ENCODE data around the gene C19orf25.

C19orf25 gene

GRCh38 chr19:1494115-1494815 lies 15.2 kb upstream of the C19orf25 start:
- Histone ChIP-seq H3K36me3 (ENCODE audit: control insufficient read depth, insufficient read depth, low read length) (no peaks in the 10 kb centered on the region), H3K27ac (ENCODE audit: low read depth, low read length) (no peak overlapping the region), H3K9me3 (ENCODE audit: control insufficient read depth, insufficient read depth, low read depth, low read length) (no peaks in the 10 kb centered on the region), H3K27me3 (ENCODE audit: control insufficient read depth, insufficient read depth, low read length) (peaks cover 43% of the 10 kb centered on the region), H3K4me1 (ENCODE audit: control insufficient read depth, insufficient read depth, low read length) (peaks cover 4% of the 10 kb centered on the region; the same call in 1 of the 2 replicates), H3K9ac (ENCODE audit: low read length) (no peak overlapping the region), H3K4me3 (ENCODE audit: low read depth, low read length) (no peak overlapping the region)

GRCh38 chr19:1492474-1493006 lies 13.5 kb upstream of the C19orf25 start:
- no peak overlapping the region for H3K9ac ChIP-seq (ENCODE audit: low read length)

GRCh38 chr19:1491849-1492170 lies 12.8 kb upstream of the C19orf25 start:
- Histone ChIP-seq H3K27me3 (ENCODE audit: control insufficient read depth, insufficient read depth, low read length) (peaks cover 43% of the 10 kb centered on the region), H3K4me3 (ENCODE audit: low read depth, low read length) (peak overlapping the region; percentile 83), H3K4me1 (ENCODE audit: control insufficient read depth, insufficient read depth, low read length) (peaks cover 5% of the 10 kb centered on the region; the same call in 1 of the 2 replicates), H3K27ac (ENCODE audit: low read depth, low read length) (no peak overlapping the region), H3K36me3 (ENCODE audit: control insufficient read depth, insufficient read depth, low read length) (no peaks in the 10 kb centered on the region), H3K9ac (ENCODE audit: low read length) (no peak overlapping the region), H3K9me3 (ENCODE audit: control insufficient read depth, insufficient read depth, low read depth, low read length) (no peaks in the 10 kb centered on the region)

More at GRCh38 chr19:1492474-1493006, 13.5 kb upstream of the C19orf25 start:
- no peaks in the 10 kb centered on the region for H3K9me3 ChIP-seq (ENCODE audit: control insufficient read depth, insufficient read depth, low read depth, low read length)
- peaks cover 5% of the 10 kb centered on the region; the same call in 1 of the 2 replicates for H3K4me1 ChIP-seq (ENCODE audit: control insufficient read depth, insufficient read depth, low read length)
- no peak overlapping the region for H3K4me3 ChIP-seq (ENCODE audit: low read depth, low read length)
- no peaks in the 10 kb centered on the region for H3K36me3 ChIP-seq (ENCODE audit: control insufficient read depth, insufficient read depth, low read length)
- H3K27ac ChIP-seq (ENCODE audit: low read depth, low read length), result no peak overlapping the region
- peaks cover 43% of the 10 kb centered on the region for H3K27me3 ChIP-seq (ENCODE audit: control insufficient read depth, insufficient read depth, low read length)

- Histone ChIP-seq H3K27ac (ENCODE audit: low read depth, low read length) (no peak within 1 kb of the TSS), H3K36me3 (ENCODE audit: control insufficient read depth, insufficient read depth, low read length) (no peaks in the 10 kb centered on the region), H3K9ac (ENCODE audit: low read length) (peak within 1 kb of the TSS; percentile 32), H3K9me3 (ENCODE audit: control insufficient read depth, insufficient read depth, low read depth, low read length) (no peaks in the 10 kb centered on the region), H3K4me1 (ENCODE audit: control insufficient read depth, insufficient read depth, low read length) (peaks cover 5% of the 10 kb centered on the region; the same call in 1 of the 2 replicates), H3K27me3 (ENCODE audit: control insufficient read depth, insufficient read depth, low read length) (peaks cover 43% of the 10 kb centered on the region), H3K4me3 (ENCODE audit: low read depth, low read length) (peak within 1 kb of the TSS; percentile 83)
Measured at GRCh38 chr19:1491114-1491848, 12.3 kb upstream of the C19orf25 start, which contains the start of gene REEP6. TSS of gene REEP6 (plus strand) at chr19:1491181. CDS start at chr19:1491270, 89 bp downstream.

- Histone ChIP-seq H3K9ac (ENCODE audit: low read length) (peak within 1 kb of the TSS; percentile 32), H3K9me3 (ENCODE audit: control insufficient read depth, insufficient read depth, low read depth, low read length) (no peaks in the 10 kb centered on the region), H3K4me3 (ENCODE audit: low read depth, low read length) (peak within 1 kb of the TSS; percentile 83), H3K4me1 (ENCODE audit: control insufficient read depth, insufficient read depth, low read length) (peaks cover 5% of the 10 kb centered on the region; the same call in 1 of the 2 replicates), H3K27ac (ENCODE audit: low read depth, low read length) (no peak within 1 kb of the TSS), H3K36me3 (ENCODE audit: control insufficient read depth, insufficient read depth, low read length) (no peaks in the 10 kb centered on the region), H3K27me3 (ENCODE audit: control insufficient read depth, insufficient read depth, low read length) (peaks cover 43% of the 10 kb centered on the region)
Measured at GRCh38 chr19:1490311-1491113, 11.5 kb upstream of the C19orf25 start, which contains the start of gene PCSK4. TSS of gene PCSK4 (minus strand) at chr19:1490350. CDS start at chr19:1490346, 4 bp downstream.

- Histone ChIP-seq H3K27ac (ENCODE audit: low read depth, low read length) (no peak overlapping the region), H3K4me1 (ENCODE audit: control insufficient read depth, insufficient read depth, low read length) (peaks cover 5% of the 10 kb centered on the region; the same call in 1 of the 2 replicates), H3K27me3 (ENCODE audit: control insufficient read depth, insufficient read depth, low read length) (peaks cover 36% of the 10 kb centered on the region), H3K36me3 (ENCODE audit: control insufficient read depth, insufficient read depth, low read length) (no peaks in the 10 kb centered on the region), H3K4me3 (ENCODE audit: low read depth, low read length) (peak overlapping the region; percentile 60), H3K9me3 (ENCODE audit: control insufficient read depth, insufficient read depth, low read depth, low read length) (no peaks in the 10 kb centered on the region), H3K9ac (ENCODE audit: low read length) (peak overlapping the region; percentile 19)
Measured at GRCh38 chr19:1489463-1490310, 10.7 kb upstream of the C19orf25 start.

GRCh38 chr19:1488282-1488601 lies 9.2 kb upstream of the C19orf25 start:
- Histone ChIP-seq H3K9ac (ENCODE audit: low read length) (no peak overlapping the region), H3K9me3 (ENCODE audit: control insufficient read depth, insufficient read depth, low read depth, low read length) (no peaks in the 10 kb centered on the region), H3K4me3 (ENCODE audit: low read depth, low read length) (no peak overlapping the region), H3K27ac (ENCODE audit: low read depth, low read length) (no peak overlapping the region), H3K36me3 (ENCODE audit: control insufficient read depth, insufficient read depth, low read length) (no peaks in the 10 kb centered on the region), H3K27me3 (ENCODE audit: control insufficient read depth, insufficient read depth, low read length) (peaks cover 23% of the 10 kb centered on the region), H3K4me1 (ENCODE audit: control insufficient read depth, insufficient read depth, low read length) (peaks cover 5% of the 10 kb centered on the region; the same call in 1 of the 2 replicates)

GRCh38 chr19:1487576-1488281 lies 8.7 kb upstream of the C19orf25 start:
- Histone ChIP-seq H3K4me3 (ENCODE audit: low read depth, low read length) (no peak overlapping the region), H3K9me3 (ENCODE audit: control insufficient read depth, insufficient read depth, low read depth, low read length) (no peaks in the 10 kb centered on the region), H3K27me3 (ENCODE audit: control insufficient read depth, insufficient read depth, low read length) (peaks cover 17% of the 10 kb centered on the region), H3K4me1 (ENCODE audit: control insufficient read depth, insufficient read depth, low read length) (peaks cover 5% of the 10 kb centered on the region; the same call in 1 of the 2 replicates), H3K27ac (ENCODE audit: low read depth, low read length) (no peak overlapping the region), H3K36me3 (ENCODE audit: control insufficient read depth, insufficient read depth, low read length) (no peaks in the 10 kb centered on the region), H3K9ac (ENCODE audit: low read length) (no peak overlapping the region)

GRCh38 chr19:1486720-1487575 lies 7.9 kb upstream of the C19orf25 start:
- H3K27me3 ChIP-seq (ENCODE audit: control insufficient read depth, insufficient read depth, low read length), result peaks cover 10% of the 10 kb centered on the region
- no peaks in the 10 kb centered on the region for H3K9me3 ChIP-seq (ENCODE audit: control insufficient read depth, insufficient read depth, low read depth, low read length)
- H3K36me3 ChIP-seq (ENCODE audit: control insufficient read depth, insufficient read depth, low read length), result no peaks in the 10 kb centered on the region
- no peak overlapping the region for H3K27ac ChIP-seq (ENCODE audit: low read depth, low read length)
- no peak overlapping the region for H3K9ac ChIP-seq (ENCODE audit: low read length)
- no peak overlapping the region for H3K4me3 ChIP-seq (ENCODE audit: low read depth, low read length)
- peaks cover 5% of the 10 kb centered on the region; the same call in 1 of the 2 replicates for H3K4me1 ChIP-seq (ENCODE audit: control insufficient read depth, insufficient read depth, low read length)
